HUDEP-2 (cell line): ENCODE measurements around the gene FOXE1.

Source experiments
- DNase-seq, 76 experiments: peaks; one replicate each; lab custom pipeline; 2025; ENCODE audit not compliant: unreplicated experiment in 76 of 76; lab: John Stamatoyannopoulos, UW

FOXE1 gene

GRCh38 chr9:97848215-97848479, 4.9 kb upstream of the FOXE1 start:
- DNase-seq, result no peak

- DNase-seq, result no peak
Observed at GRCh38 chr9:97848480-97849237, 4.4 kb upstream of the FOXE1 start.

DNA sequence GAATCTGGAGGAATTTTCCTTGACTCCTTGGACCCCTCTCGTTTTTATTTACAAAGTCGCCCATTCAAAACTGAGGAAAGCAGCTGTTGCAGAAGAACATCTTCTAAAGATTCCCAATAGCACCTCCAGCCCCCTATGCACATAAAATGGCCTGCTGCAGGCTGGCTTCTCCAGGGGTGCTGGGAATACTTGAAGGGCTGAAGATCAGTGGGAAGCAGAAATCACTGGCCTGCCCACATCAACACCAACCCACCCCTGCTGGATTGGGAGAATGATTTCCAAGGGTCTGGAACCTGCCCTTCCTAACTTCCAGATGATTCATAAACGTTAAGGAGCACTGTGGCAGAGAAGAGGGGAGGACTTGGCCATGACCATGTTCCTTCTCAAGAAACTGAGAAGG, 3.0 kb upstream of the FOXE1 start:
- DNase-seq, result no peak

DNA sequence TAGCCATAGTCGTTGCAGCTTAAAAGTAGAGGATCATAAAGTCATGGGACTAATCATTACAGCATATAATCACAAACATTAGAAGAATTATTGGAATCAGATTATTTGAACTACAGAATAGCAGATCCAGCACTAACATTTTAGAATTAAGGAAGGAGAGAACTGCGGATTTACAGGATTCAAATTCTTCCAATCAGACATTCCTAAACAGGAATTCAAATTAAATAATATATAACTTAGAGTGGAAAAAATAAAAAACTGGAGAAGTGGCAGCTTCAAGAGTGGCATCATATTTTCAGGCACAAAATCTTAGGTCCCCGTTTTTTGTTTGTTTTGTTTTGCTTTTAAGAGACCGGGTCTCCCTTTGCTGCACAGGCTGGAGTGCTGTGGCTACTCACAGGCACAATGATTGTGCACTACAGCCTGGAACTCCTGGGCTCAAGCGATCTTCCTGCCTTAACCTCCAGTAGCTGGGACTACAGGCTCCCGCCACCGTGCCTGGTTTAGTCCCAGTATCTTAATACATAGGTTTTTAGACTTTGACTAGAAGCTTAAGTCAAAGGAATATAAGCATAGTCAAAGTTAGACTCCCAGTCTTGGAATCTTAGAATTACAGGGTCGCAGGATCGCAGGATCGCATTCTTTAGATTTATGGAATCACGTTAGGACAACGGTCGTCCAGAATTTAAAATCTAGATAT, 2.1 kb upstream of the FOXE1 start:
- DNase-seq, result no peak

GRCh38 chr9:97851446-97851883, 1.6 kb upstream of the FOXE1 start:
- DNase-seq, result no peak

GRCh38 chr9:97852001-97852398, 1.0 kb upstream of the FOXE1 start:
- no peak for DNase-seq

- no peak for DNase-seq
Observed at GRCh38 chr9:97852399-97853055, 499 bp upstream of the FOXE1 start.

GRCh38 chr9:97853844-97854695, 1.0 kb downstream of the FOXE1 start:
- peak in 13 of 76 experiments; percentile 1 to 45 (median 18) for DNase-seq

- no peak for DNase-seq
Observed at GRCh38 chr9:97854696-97855485, 1.9 kb downstream of the FOXE1 start.

GRCh38 chr9:97855486-97855875, 2.5 kb downstream of the FOXE1 start:
- DNase-seq, result no peak

GRCh38 chr9:97855899-97856298, 2.9 kb downstream of the FOXE1 start:
- DNase-seq, result no peak

DNA sequence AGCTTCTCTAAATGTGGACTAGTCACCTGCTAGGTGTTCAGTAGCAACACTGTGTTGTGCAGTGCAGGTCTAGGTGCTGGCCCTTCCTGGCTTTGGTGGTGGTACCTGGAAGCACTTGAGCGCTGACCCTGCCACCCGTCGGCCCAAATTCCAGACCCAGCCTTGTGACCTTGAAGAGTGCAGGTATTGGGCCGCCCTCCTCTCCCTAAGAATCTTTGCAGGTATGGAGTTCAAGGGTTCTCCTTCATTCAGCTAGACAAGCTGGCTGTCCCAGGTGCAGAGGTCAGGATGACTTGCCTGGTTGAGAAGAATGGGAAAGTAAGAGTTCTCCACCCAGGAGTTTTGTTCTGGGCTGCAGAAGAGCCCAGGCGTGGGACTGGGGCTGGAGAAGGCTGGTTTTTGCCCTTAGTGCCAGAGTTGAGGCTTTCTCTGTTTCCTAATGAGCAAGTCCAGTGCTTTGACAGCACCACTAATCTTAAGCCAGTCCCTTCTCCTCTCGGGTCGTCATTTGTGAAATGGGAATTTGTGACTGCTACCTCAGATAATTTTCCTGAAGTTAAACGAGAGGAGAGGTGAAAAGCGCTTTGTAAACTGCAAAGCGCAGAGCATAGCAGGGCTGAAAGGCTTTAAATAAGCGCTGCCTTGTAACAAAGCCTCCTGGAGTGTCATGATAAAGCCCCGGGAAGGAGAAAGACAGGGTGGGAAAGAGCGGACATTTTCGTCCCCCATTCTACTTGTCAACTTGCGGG, 4.0 kb downstream of the FOXE1 start:
- DNase-seq, result no peak

- no peak for DNase-seq
Observed at GRCh38 chr9:97857606-97858392, 4.8 kb downstream of the FOXE1 start.

- no peak for DNase-seq
Observed at GRCh38 chr9:97858393-97858713, 5.3 kb downstream of the FOXE1 start.

GRCh38 chr9:97858826-97859225, 5.8 kb downstream of the FOXE1 start:
- DNase-seq, result no peak

DNA sequence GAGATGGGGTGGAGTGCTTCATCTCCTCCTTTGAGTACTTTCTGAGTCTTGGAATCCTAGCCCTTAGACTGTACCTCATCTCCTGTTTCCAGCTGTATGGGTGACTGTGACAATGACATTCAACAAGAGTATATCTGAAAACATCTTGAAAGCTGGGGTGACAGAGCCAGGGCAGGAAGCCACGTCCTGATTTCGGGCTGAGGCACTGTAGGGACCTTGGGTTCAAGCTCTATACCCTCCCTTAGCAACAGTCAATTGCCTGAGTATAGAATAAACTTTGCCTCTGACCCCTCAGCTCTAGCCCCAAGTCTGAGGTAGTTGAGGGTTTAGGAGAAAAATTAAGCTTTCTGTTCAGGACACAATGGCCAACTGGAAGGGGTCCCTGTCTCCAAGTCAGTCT, 6.3 kb downstream of the FOXE1 start:
- DNase-seq, result no peak

GRCh38 chr9:97860451-97861147, 7.6 kb downstream of the FOXE1 start:
- no peak for DNase-seq

GRCh38 chr9:97861148-97861475, 8.1 kb downstream of the FOXE1 start:
- DNase-seq, result no peak

DNA sequence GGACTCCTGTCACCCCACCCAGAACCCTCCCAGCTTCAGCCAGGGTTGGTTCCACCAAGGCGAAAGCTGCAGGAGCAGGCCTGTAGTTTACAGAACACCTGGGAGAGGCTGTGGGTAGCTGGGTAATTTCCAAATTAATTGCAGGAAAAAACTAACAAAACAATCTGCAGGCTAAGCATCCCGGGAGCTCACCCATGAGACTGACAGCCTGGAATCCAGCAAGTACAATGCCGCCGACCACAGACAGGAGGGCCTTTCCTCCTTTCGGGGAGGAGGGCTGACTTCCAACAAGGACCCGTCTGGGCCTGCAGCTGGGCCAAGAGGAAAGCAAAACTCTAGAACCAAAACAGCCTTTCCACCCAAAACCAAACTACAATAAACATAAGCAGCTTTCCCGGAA, 10.3 kb downstream of the FOXE1 start:
- DNase-seq, result no peak
